GM15510 (cell line): ENCODE results near the gene RPL15.

Experiments used
- POLR2A ChIP-seq: IDR thresholded peaks from 3 replicates; pipeline ENCODE4 v1.6.1; 2011; ENCODE audit warnings: borderline replicate concordance; ENCODE audit not compliant: insufficient read length; ENCODE audit errors: extremely low read depth

RPL15 gene

DNA sequence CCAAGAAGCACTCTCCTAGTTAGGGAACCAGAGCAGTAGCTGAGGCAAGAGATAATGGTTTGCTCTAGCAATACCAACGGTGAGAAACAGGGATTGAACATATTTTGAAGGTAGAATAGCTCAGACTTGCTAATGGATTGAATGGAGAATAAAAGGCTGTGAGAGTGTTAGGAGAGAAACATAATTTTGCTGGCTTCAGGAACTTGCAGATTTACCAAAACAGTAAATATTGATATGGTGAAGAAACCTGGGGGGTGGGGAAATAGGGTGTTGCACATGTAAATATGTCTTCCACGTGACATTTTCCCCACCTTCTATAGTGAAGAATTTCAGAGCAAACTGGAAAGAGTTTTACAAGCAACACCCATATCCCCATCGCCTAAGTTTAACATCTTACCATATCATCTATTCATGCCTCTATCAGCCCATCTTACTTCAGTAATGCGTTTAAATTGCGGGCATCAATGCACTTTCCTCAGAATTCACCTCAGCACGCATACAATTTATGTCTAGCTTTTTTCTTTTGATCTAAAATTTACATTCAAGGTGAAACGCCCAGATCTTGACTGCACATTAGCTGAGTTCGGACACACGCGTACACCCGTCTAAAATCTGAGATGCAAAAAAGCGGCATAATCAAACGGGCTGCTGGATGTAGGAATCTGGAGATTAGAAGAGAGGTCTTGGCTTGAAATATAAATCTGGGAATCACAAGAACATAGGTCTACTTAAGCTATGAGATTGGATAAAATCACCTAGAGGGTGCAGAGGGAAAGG, 27.3 kb downstream of the RPL15 start:
- TF ChIP-seq POLR2A = no peak

DNA sequence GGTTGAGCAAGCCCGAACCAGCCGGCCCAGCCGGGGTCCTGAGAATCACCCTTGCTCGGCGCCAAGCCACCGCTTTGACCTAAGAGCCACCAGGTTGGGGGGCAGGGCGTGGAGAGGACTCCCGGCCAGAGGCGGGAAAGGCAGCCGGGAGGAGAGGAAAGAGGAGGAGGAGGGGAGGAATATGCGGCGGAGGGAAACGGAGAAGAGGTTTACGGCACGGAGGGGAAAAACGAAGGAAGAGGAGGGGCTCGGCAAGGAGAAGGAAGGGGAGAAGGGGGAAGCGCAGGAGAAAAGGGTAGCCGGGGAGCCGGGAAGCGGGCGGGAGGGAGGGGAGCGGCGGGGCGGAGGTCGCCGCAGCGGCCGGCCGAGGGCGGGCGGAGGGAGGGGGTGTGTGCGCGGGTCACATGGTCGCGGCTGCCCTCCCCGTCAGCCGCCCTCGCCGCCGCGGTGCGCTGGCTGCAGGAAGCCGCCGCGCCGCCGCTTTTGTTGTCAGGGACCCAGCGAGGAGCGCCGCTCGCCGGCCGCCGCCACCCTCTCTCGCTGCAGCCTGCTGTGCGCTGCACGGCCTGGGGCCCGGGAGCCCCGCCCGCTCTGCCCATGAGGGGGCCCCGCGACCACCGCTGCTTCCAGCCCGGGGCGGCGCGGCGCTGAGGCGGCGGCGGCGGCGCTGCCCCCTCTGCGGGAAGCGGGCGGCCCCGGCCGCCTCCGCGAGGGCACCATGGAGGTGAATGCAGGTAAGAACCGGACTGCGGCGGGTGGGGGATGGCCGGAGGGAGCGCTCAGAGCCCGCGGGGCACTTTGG, 28.1 kb downstream of the RPL15 start, which contains the start of gene NR1D2:
Gene NR1D2, plus strand, starts transcription at position 426 of the 802 bp plus-strand sequence. Its CDS starts 293 bp downstream, at position 719.
- peak; percentile 23 for TF ChIP-seq POLR2A

DNA sequence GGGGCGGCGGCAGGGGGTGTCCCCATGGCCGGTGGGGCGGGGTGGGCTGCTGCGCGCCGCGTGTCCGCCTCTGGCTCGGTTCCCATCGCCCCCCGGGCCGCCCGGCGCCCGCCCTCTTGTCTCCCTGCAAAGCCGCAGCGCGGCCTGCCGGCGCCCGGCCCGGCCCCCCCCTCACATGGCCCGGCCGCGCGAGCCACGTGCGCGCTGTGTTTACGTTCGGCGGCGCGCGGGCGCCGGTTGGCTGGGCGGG, 28.7 kb downstream of the RPL15 start:
- TF ChIP-seq POLR2A = no peak

DNA sequence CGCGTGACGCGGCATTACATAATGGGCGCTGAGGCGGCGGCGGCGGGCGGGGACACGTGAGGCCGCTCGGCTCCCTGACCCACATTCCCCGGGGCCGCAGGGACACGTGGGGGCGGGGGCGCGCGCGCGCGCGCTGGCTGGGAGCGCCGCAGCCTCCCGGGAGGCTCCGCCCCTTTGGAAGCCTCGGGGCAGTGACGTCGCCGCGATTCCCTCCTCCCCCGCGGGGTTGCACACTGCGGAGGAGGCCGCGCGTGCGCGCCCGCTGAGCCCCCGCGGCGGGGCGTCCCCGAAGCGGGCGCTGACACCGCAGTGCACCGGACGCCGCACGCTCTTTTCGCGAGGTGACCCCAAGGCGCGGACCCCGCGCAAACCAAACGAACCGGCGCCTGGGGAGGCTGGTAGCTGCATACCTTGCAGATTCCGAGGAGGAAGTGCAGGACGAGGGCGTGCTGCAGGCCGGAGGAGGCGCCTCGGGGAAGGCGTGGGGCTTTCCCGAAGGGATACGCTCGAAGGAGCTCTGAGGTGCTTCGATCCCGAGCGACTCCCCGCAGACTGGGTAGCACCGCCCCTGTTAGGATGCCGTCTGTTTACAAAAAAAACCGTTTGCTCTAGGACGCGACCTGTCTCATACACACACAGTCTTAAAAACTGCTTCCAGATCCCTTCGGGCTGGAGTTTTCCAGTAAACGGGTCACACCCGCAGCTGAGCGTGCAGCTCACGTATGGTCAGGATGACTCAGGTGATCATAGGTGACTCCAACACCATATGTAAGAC, 29.2 kb downstream of the RPL15 start:
- TF ChIP-seq POLR2A = peak; percentile 57

DNA sequence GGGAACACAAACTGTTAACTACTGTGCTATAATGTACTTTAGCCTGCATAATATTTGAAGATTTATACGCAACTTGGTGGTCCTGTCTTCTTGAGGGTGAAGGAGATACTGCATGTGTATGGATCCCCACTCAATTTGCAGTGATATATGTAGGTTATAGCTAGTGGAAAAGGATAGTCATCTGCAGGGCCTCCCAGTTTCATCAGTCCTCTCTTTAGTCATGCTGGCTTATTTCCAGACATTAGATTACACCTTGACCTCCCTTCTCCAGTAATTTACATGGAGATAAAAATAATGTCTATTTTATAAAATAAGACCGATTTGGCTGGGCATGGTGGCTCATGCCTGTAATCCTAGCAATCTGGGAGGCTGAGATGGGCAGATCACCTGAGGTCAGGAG, 31.8 kb downstream of the RPL15 start:
- TF ChIP-seq POLR2A = no peak

DNA sequence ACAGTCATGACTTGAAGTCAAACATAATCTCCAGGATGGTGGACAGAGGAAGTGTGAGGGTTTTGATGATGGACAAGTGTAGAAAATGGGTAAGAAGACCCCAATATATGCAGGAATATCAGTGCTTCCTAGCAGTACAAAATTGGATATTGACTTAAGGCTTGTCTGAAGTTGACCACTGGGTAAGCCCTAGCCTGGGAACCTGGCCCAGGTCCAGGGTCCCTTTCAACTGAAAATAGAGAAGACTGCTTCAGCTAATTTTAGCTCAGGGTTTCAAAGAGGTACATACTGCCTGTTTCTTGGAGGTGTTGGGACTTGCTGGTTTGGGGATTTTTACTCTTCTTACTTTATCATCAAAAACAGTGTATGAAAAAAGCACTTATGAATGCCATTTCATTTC, 32.9 kb downstream of the RPL15 start:
- TF ChIP-seq POLR2A = no peak

DNA sequence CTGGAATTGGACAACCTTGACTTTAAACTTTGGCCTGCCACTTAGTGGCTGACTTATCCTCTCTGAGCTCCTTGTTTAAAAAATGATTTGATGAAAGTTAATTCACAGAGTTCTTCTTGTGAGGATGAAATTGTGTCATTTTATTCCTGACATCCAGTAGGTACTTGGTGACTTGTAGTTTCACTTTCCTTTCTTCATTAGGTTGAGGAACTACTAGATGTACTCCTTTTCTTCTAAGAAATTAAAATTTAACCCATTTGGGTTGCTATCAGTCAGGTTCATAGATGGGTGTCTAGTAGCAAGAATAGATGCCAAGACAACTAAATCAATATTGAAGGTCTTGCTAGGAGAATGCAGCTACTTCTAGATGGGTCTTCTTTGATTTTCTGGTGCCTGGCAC, 33.4 kb downstream of the RPL15 start:
- TF ChIP-seq POLR2A = no peak

DNA sequence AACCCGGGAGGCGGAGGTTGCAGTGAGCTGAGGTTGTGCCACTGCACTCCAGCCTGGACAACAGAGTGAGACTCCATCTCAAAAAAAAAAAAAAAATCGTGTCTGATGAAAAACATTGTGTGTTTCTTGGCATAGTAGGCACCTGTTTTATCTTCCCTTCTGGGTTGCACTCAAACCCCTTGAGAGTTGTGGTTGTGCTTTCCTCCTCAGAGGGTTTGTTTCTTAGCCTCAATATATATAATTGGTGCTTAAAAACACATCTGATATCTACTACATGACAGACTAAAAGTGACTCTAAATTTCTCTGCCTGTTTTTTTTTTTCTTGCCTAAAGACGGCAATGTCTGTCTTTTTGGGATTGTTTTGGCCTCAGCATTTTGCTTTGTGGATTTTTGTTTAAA, 35.7 kb downstream of the RPL15 start:
- TF ChIP-seq POLR2A = no peak

DNA sequence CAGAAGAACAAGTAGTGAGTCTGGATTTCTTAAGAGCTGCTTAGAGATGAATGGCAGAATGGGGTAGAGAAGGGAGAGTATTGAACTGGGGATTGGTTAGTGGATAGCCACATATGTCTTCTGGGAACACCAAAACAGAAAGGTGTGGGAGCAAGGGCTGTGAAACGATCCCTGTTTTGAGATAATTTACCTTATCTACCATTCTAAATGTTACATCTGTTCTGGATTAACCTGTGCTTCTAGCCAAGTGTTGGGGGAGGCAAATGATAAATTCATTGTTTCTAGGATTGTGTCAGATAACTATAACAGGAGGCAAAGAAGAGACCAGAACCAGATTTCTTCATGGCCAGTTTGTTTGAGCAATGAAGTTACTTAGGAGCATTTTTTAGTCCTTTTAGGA, 36.6 kb downstream of the RPL15 start:
- TF ChIP-seq POLR2A = no peak

DNA sequence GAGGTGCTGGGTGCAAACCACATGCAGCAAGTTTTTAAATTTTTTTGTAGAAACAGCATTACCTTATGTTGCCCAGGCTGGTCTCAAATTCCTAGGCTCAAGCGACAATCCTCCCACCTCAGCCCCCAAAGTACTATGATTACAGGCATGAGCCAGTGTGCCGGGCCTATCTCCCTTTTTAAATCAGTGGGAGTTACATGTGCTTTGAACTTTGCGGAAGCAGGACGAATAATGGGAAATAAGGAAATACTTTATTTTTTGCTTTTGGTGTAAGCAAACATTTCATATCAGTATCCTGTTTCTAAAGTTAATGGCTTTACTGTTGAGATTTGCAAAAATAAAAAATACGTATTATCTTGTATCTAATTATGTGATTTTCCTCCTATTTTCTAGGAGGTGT, 37.2 kb downstream of the RPL15 start:
- TF ChIP-seq POLR2A = no peak

DNA sequence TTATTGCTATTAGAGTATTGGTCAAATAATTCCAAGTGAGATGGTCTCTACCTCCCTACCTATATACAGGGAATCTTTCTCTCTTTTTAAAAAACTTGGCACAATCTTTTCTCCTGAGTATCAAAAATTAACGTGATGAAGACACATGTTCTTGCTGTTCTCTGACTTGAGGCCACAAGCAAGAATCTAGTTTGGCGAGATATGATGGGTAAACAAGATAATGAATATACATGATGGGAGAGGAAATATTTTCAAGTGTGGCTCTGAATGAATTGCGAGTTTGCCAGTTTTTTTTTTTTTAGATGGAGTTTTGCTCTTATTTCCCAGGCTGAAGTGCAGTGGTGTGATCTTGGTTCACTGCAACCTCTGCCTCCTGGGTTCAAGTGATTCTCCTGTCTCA, 39.8 kb downstream of the RPL15 start:
- TF ChIP-seq POLR2A = no peak

DNA sequence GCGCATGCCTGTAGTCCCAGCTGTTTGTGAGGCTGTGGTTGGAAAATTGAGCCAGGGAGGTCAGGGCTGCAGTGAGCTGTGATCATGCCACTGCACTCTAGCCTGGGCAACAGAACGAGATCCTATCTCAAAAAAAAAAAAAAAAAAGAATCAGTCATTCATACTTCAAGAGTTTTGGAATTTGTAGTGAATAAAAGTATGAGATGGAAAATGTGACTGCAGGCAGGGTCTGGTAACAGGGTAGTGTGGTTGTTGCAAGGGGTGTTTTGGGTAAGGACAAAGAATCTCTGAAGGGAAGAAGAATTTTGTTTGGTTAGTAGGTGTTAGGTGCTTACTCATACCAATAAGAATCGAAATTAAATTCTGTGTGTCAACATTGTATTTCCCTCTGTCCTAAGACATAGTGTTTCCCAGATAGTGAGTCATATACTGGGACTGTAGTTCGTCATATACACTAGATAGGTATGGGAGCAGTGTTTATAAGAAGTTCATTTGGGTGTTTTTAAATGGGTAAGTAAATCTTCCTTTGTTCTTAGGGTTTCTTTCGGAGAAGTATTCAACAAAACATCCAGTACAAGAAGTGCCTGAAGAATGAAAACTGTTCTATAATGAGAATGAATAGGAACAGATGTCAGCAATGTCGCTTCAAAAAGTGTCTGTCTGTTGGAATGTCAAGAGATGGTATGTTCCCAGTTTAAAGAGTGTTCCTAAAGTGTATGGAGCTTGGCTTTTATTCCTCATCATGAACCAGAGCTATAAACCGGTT, 42.4 kb downstream of the RPL15 start:
- no peak for TF ChIP-seq POLR2A

DNA sequence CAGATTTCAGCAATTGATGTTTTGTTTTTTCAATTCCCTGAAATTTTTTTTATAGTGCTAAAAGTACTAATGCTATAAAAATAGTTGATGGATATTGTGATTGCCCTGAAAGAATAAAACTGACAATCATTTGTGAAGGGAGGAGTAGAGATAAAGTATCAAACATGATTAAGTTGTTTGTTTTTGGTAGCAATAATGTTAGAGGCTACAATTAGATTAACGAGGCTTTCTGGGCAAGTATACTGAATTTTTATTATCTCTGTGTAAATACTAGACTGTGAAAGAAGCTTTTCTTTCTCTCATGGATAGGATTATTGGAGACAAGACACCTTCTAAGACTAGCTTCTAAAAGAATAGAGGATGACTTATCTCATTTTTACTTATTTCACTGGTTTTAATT, 43.7 kb downstream of the RPL15 start:
- TF ChIP-seq POLR2A = no peak

DNA sequence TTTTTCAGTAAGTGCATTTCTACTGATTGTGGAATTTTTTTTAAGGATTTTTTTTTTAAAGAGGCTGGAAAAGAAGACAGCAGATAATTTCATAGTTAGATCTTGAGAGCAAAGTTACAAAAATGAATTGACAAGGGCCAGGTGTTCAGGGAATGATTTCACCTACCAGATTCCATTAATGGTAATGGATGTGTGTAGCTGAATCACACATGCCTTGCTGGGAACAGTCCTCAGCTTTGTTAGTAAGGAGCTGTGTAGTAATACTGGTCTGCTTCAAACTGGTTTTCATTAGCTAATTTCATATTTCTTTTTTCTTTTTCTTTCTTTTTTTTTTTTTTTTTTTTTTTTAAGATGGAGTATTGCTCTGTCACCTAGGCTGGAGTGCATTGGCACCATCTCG, 44.1 kb downstream of the RPL15 start:
- TF ChIP-seq POLR2A = no peak

DNA sequence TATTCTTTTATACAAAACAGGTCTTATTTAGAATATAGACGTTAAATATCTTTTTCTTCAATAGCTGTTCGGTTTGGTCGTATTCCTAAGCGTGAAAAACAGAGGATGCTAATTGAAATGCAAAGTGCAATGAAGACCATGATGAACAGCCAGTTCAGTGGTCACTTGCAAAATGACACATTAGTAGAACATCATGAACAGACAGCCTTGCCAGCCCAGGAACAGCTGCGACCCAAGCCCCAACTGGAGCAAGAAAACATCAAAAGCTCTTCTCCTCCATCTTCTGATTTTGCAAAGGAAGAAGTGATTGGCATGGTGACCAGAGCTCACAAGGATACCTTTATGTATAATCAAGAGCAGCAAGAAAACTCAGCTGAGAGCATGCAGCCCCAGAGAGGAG, 45.0 kb downstream of the RPL15 start:
- no peak for TF ChIP-seq POLR2A
